ENCODE measurements around the gene RITA1. TPM values are rescaled to one million over a fixed set of nuclear protein-coding genes. Genes with fewer than 3 reads are reported as not detected.
A peak's percentile ranks its signal among the peaks of the same experiment; 100 is the strongest.

The RITA1 gene
- total and polyA plus RNA-seq, 10 of the 15 experiments (the other 5 are each of a cell fraction or from before 2014, with no cell fraction given), result 2.3 to 39.9 (median 24.8) TPM

DNA sequence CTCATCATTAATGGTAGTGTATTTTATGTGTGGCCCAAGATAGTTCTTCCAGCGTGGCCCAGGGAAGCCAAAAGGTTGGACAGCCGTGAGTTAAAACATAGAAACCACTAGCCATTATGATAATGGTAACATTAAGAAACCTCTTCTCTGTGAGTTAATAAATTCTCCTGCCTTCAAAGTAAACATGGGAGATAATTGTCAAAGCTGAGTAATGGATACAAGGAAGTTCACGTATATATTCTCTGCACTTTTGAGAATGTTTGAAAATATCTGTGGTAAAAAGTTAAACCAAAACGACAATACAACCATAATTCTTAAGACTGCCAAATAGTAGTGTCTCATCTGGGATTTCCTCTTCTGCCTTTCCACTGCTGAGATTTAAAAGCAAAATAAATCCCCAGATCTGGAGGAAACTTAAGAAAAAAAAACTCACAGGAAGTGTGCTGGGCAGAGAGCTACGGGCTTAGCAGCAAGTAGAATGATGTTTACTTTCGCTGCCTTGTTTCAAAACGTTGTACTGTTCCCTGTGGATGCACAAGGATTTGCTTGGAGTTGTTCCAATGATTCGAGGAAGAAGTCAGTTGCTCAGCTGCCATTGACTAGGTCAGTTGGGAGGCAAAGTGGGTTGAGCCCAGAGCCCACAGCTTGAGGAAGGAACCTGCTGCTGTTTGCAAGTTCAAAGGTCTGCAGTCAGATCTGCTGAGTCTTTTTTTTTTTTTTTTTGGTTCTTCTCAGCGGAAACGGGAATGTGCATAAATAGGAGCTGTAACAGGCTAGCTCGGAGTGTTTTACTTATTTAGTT lies 37.4 kb downstream of the RITA1 start (continued):
- TF ChIP-seq POLR2AphosphoS5 (IDR thresholded peaks at IDR 0.05; ENCODE audit: low read length), result peak; percentile 60; the same call in 1 of the 2 replicates
- TF ChIP-seq NR2C2 (IDR thresholded peaks at IDR 0.05; ENCODE audit: borderline replicate concordance, control insufficient read depth, insufficient read length, low read depth), result no peak
- TF ChIP-seq, protein P1, sequence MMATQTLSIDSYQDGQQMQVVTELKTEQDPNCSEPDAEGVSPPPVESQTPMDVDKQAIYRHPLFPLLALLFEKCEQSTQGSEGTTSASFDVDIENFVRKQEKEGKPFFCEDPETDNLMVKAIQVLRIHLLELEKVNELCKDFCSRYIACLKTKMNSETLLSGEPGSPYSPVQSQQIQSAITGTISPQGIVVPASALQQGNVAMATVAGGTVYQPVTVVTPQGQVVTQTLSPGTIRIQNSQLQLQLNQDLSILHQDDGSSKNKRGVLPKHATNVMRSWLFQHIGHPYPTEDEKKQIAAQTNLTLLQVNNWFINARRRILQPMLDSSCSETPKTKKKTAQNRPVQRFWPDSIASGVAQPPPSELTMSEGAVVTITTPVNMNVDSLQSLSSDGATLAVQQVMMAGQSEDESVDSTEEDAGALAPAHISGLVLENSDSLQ (IDR thresholded peaks at IDR 0.05), result no peak

DNA sequence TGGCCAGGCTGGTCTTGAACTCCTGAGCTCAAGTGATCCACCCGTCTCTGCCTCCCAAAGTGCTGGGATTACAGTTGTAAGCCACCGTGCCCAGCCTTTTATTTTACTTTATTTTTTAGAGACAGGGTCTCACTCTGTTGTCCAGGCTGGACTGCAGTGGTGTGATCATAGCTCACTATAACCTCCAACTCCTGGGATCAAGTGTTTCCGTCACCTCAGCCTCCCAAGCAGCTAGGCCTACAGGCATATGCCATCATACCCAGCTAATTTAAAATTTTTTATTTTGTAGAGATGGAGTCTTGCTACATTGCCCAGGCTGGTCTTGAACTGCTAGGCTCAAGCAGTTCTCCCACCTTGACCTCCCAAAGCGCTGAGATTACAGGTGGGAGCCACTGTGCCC lies 39.4 kb downstream of the RITA1 start:
- no peak overlapping the region for H2AFZ ChIP-seq (ENCODE audit: control insufficient read depth, low read depth, low read length)
- peaks cover 33% of the 10 kb centered on the region for H3K79me2 ChIP-seq (ENCODE audit: control insufficient read depth, insufficient read depth, low read length)
- TF ChIP-seq, protein P2, sequence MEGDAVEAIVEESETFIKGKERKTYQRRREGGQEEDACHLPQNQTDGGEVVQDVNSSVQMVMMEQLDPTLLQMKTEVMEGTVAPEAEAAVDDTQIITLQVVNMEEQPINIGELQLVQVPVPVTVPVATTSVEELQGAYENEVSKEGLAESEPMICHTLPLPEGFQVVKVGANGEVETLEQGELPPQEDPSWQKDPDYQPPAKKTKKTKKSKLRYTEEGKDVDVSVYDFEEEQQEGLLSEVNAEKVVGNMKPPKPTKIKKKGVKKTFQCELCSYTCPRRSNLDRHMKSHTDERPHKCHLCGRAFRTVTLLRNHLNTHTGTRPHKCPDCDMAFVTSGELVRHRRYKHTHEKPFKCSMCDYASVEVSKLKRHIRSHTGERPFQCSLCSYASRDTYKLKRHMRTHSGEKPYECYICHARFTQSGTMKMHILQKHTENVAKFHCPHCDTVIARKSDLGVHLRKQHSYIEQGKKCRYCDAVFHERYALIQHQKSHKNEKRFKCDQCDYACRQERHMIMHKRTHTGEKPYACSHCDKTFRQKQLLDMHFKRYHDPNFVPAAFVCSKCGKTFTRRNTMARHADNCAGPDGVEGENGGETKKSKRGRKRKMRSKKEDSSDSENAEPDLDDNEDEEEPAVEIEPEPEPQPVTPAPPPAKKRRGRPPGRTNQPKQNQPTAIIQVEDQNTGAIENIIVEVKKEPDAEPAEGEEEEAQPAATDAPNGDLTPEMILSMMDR (IDR thresholded peaks at IDR 0.05 in 2 of 3, conservative IDR thresholded peaks at IDR 0.05 in 1 of 3; ENCODE audit: control insufficient read depth in 2 of 3, extremely low read depth in 1 of 3, insufficient read depth in 1 of 3, low read depth in 3 of 3, low read length in 3 of 3), result no peak
- no peak for TF ChIP-seq IKZF2 (IDR thresholded peaks at IDR 0.05)
- TF ChIP-seq MTA2 (IDR thresholded peaks at IDR 0.05; ENCODE audit: low read depth), result no peak
- no peak for TF ChIP-seq RELA (IDR thresholded peaks at IDR 0.05; ENCODE audit: borderline replicate concordance, partially characterized antibody)
- TF ChIP-seq RFX5 (IDR thresholded peaks at IDR 0.05; ENCODE audit: low read depth, low read length), result no peak
- SMC1A ChIA-PET (ENCODE audit: uncharacterized antibody, unreplicated experiment), result interaction anchor here (0.6 to 15.7 kb wide), 9 partner anchors 10 to 167 kb away, joined by 3 to 237 read pairs (median 4); no protein-coding TSS in a partner anchor
- POLR2A ChIA-PET, result interaction anchor here (1.0 to 6.7 kb wide), 4 partner anchors 7 to 110 kb away, joined by 3 to 108 read pairs (median 40); partner anchors contain the start of gene SLC8B1
- CTCF ChIA-PET, result interaction anchor here (1.0 to 2.5 kb wide), 6 partner anchors 14 to 40 kb away, joined by 3 to 11 read pairs (median 4); no protein-coding TSS in a partner anchor
- BruUV-seq (replicated peaks), result no TSS peak
- no peaks in the 10 kb centered on the region for H3K27me3 ChIP-seq (replicated peaks in 1 of 2; ENCODE audit: control insufficient read depth in 2 of 2, insufficient read depth in 2 of 2, low read length in 1 of 2)
- in situ Hi-C loops (cut with MboI) (loop anchor here (25.0 kb wide), 1 partner anchor 1788 kb away; no protein-coding TSS in a partner anchor), intact Hi-C loops (cut with micrococcal nuclease; ENCODE audit: unreplicated experiment) (no loop called here)
- no peak overlapping the region; the same call in 1 of the 2 replicates for H3K27ac ChIP-seq (ENCODE audit: control insufficient read depth, insufficient read depth)
- ATAC-seq (no peak), DNase-seq (ENCODE audit: low read depth, low spot score) (no peak), FAIRE-seq (no peak)
- H3K4me1 ChIP-seq (ENCODE audit: control insufficient read depth, insufficient read depth, low read length), result peaks cover 36% of the 10 kb centered on the region
- H3K4me3 ChIP-seq, result no peak overlapping the region
- H3K9ac ChIP-seq (ENCODE audit: control insufficient read depth, insufficient read depth, low read length), result no peak overlapping the region
- H3K36me3 ChIP-seq (ENCODE audit: control insufficient read depth in 2 of 2, insufficient read depth in 2 of 2, low read length in 1 of 2), result peaks cover 2 to 11% of the 10 kb centered on the region in 2 experiments; a peak in 2 of 4 replicates
- H3K4me2 ChIP-seq (ENCODE audit: control insufficient read depth, insufficient read depth), result no peak overlapping the region
- WGBS (ENCODE audit: insufficient coverage, insufficient replicate concordance, low lambda C conversion rate, missing lambda C conversion rate), result 95% methylated on average over 4 of the region's 4 CpGs
- H4K20me1 ChIP-seq (ENCODE audit: control insufficient read depth, insufficient read depth), result no peaks in the 10 kb centered on the region
- RAD21 ChIA-PET (ENCODE audit: unreplicated experiment), result interaction anchor here (1.5 to 4.3 kb wide), 3 partner anchors 21 to 198 kb away, joined by 4 to 33 read pairs (median 4); partner anchors contain the start of gene SDSL
- no peaks in the 10 kb centered on the region for H3K9me3 ChIP-seq (replicated peaks; ENCODE audit: control insufficient read depth, insufficient read depth, low read length)
